Right lobe of liver (tissue), 4 donors: ENCODE measurements around the gene TRABD2B.

Experiments
- POLR2A ChIP-seq: fragments of 450-650 bp; IDR thresholded peaks from one replicate; pipeline ENCODE4 v1.6.1; 2017; ENCODE audit warnings: antibody characterized with exemption, mild to moderate bottlenecking
- TF ChIP-seq, protein P1 (sequence below), 4 donors: fragments of 200-600 bp in 3 of 4; fragments of 450-650 bp in 1 of 4; IDR thresholded peaks; one replicate each; pipeline versions ENCODE4 v1.5.1 to v1.8.0; 2016 to 2022; ENCODE audit warnings: antibody characterized with exemption in 4 of 4, mild to moderate bottlenecking in 2 of 4
- donor health status: DM: no; HTN: no; CAD: no.
- donor health status: DM: no; HTN: no; CAD: no.
- donor health status: DM: no; HTN: yes; CAD: no.

DNA sequence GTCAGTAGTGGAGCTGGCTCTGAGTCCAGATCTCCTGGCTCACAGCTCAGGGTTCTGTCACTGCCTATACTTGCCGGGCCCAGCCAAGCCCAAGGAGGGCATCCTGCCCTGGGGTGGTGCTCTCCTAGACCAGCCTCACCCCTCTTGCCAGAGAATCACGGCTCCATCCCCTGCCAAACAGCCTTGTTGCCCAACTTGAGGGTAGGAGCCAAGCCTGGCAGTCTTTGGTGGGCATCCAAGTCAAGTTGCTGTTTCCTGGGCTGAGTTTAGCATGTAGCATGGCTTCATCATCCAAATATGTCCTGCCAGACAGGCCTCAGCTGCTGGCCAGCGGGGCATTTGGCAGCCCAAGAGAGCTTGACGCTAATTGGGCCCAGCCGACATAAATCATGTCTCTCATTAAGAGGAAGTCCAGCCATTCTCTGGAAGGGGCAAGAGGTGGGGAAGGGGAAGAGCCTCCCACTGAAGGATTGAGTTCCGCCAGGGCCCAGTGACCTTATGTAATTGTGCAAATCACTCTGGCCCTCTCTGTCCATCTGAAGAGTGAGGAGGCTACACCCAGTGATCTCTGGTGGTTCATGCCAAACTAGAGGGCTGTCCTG, 22.6 kb upstream of the TRABD2B start:
- TF ChIP-seq, protein P1, sequence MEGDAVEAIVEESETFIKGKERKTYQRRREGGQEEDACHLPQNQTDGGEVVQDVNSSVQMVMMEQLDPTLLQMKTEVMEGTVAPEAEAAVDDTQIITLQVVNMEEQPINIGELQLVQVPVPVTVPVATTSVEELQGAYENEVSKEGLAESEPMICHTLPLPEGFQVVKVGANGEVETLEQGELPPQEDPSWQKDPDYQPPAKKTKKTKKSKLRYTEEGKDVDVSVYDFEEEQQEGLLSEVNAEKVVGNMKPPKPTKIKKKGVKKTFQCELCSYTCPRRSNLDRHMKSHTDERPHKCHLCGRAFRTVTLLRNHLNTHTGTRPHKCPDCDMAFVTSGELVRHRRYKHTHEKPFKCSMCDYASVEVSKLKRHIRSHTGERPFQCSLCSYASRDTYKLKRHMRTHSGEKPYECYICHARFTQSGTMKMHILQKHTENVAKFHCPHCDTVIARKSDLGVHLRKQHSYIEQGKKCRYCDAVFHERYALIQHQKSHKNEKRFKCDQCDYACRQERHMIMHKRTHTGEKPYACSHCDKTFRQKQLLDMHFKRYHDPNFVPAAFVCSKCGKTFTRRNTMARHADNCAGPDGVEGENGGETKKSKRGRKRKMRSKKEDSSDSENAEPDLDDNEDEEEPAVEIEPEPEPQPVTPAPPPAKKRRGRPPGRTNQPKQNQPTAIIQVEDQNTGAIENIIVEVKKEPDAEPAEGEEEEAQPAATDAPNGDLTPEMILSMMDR (IDR thresholded peaks at IDR 0.05) = no peak
- no peak for TF ChIP-seq POLR2A
